ENCODE measurements around the gene GPALPP1.
"Not testable (repeated sequence)": the region's sequence is repeated elsewhere in the genome, so short reads cannot be mapped to it uniquely, and the experiment has no call there.

Gene GPALPP1

GRCh38 chr13:45063889-45064288 lies 74.6 kb downstream of the GPALPP1 start:
- DNase-seq, result not testable (repeated sequence)

DNA sequence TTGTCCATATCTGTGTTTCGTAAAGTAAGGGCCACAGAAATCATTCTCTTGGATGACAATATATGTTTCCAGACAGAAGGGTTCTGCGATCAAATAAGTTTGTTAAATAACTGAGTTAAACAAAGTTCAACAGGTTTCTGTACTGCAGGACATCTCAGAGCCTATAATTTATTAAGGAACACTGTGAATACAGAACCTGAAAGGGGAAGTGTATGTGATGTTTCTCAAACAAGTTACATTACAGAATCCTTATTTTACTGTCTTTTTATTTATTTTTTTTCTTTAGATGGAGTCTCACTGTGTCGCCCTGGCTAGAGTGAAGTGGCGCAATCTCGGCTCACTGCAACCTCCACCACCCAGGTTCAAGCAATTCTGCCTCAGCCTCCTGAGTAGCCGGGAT lies 75.6 kb downstream of the GPALPP1 start:
- no peak for DNase-seq

- no peak for DNase-seq
Measured at GRCh38 chr13:45068036-45069001, 79.0 kb downstream of the GPALPP1 start.

GRCh38 chr13:45073809-45074208 lies 84.5 kb downstream of the GPALPP1 start:
- no peak for DNase-seq

GRCh38 chr13:45074721-45075120 lies 85.4 kb downstream of the GPALPP1 start:
- DNase-seq, result no peak

- no peak for DNase-seq
Measured at GRCh38 chr13:45078003-45078402, 88.7 kb downstream of the GPALPP1 start.
